Measurements from ENCODE around the gene SSBP2. TPM values are rescaled to one million over a fixed set of nuclear protein-coding genes. Genes with fewer than 3 reads are reported as not detected.

SSBP2 gene
- total and polyA plus RNA-seq, 2 of the 8 experiments (the other 6 are each of a cell fraction or from before 2014, with no cell fraction given), result 21.5 to 36.2 TPM

DNA sequence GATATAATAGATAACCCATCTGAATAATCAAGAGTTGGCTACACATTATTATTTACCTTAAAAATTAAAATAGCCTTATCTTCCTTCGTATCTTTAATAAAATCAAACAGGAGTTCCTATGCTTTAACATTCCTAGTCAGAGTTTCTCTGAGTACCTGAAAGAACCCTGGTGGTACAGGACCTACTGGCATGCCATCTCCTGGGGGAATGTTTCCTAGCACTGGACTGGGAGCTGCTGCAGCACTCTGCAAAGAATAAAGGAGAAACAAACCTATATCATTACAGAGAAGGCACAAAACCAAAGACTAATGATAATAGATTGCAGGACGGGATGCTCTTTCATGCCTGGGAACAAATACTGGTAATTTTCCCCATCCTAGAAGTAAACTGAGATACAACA, 237.4 kb downstream of the SSBP2 start:
- H4K8ac ChIP-seq (ENCODE audit: extremely low read depth, insufficient read depth, low read length), result no peak overlapping the region
- no peak overlapping the region for H3K23ac ChIP-seq (ENCODE audit: insufficient read length)
- no peak overlapping the region for H3K18ac ChIP-seq (ENCODE audit: extremely low read depth, low read length)
- no peak overlapping the region for H2BK5ac ChIP-seq (ENCODE audit: low read depth, low read length)
- no peaks in the 10 kb centered on the region; a peak in 1 of 7 replicates for H3K4me1 ChIP-seq (replicated peaks in 1 of 4; ENCODE audit: control insufficient read depth in 3 of 4, insufficient read depth in 4 of 4, low read length in 3 of 4)
- no peaks in the 10 kb centered on the region for H3K27me3 ChIP-seq (replicated peaks in 1 of 4; ENCODE audit: control insufficient read depth in 3 of 4, extremely low read depth in 1 of 4, insufficient read depth in 3 of 4, low read length in 3 of 4)
- no peak overlapping the region for H3K56ac ChIP-seq (replicated peaks; ENCODE audit: insufficient read length, low read depth, low read length)
- no peak overlapping the region for H3K4me2 ChIP-seq (ENCODE audit: insufficient read depth in 1 of 2, low read depth in 2 of 2, low read length in 2 of 2)
- no peaks in the 10 kb centered on the region for H3K79me1 ChIP-seq (ENCODE audit: low read depth, low read length)
- no peak overlapping the region for H3K14ac ChIP-seq (ENCODE audit: insufficient read length)
- no peaks in the 10 kb centered on the region for H3K36me3 ChIP-seq (ENCODE audit: control insufficient read depth in 2 of 4, insufficient read depth in 4 of 4, low read length in 3 of 4)
- no peak overlapping the region for H2BK12ac ChIP-seq (ENCODE audit: low read depth, low read length)
- H2BK20ac ChIP-seq (ENCODE audit: low read length), result no peak overlapping the region
- H2BK120ac ChIP-seq (replicated peaks; ENCODE audit: low read depth, low read length), result no peak overlapping the region
- no peak overlapping the region for H4K5ac ChIP-seq (ENCODE audit: insufficient read length, low read depth, low read length)
- FAIRE-seq (no peak), DNase-seq (ENCODE audit: low read depth in 1 of 2, low spot score in 2 of 2) (no peak)
- H3K23me2 ChIP-seq (ENCODE audit: low read depth, low read length), result no peaks in the 10 kb centered on the region
- no peak overlapping the region for H3K27ac ChIP-seq (ENCODE audit: low read depth, low read length)
- no peak overlapping the region for H3K9ac ChIP-seq (replicated peaks in 1 of 4; ENCODE audit: extremely low read depth in 1 of 4, low read depth in 3 of 4, low read length in 3 of 4)
- no peaks in the 10 kb centered on the region for H3K79me2 ChIP-seq (ENCODE audit: control insufficient read depth in 1 of 2, insufficient read depth in 2 of 2, low read length in 2 of 2)
- H3K4me3 ChIP-seq (ENCODE audit: extremely low read depth in 1 of 4, insufficient read depth in 2 of 4, low read depth in 3 of 4, low read length in 4 of 4), result no peak overlapping the region
- H2AK5ac ChIP-seq (ENCODE audit: low read depth, low read length), result no peak overlapping the region
- no peak overlapping the region for H3K4ac ChIP-seq (replicated peaks; ENCODE audit: insufficient read length, low read depth, low read length)
- no peak overlapping the region for H2AFZ ChIP-seq (ENCODE audit: low read length)
- 87% methylated on average over 2 of the region's 2 CpGs; no CpG with 5 or more reads in 1 of the 2 experiments for WGBS, 2 experiments (ENCODE audit: extremely low coverage in 1 of 2, insufficient coverage in 1 of 2, insufficient read length in 1 of 2, insufficient replicate concordance in 2 of 2, low coverage in 1 of 2, low lambda C conversion rate in 2 of 2, missing lambda C conversion rate in 1 of 2)
- H4K91ac ChIP-seq (replicated peaks; ENCODE audit: insufficient read length, low read length), result no peak overlapping the region
- H4K20me1 ChIP-seq (replicated peaks in 1 of 2; ENCODE audit: control insufficient read depth in 1 of 2, insufficient read depth in 2 of 2, low read length in 2 of 2), result no peaks in the 10 kb centered on the region
- TF ChIP-seq RAD21 (IDR thresholded peaks at IDR 0.05 in 1 of 2, conservative IDR thresholded peaks at IDR 0.05 in 1 of 2; ENCODE audit: low read depth in 2 of 2, low read length in 2 of 2), result peak in 1 of 2 experiments; percentile 39; a peak in 2 of 4 replicates
- TF ChIP-seq TAF7 (optimal IDR thresholded peaks at IDR 0.05; ENCODE audit: borderline replicate concordance, low read depth, low read length), result no peak
- TF ChIP-seq CTCF (IDR thresholded peaks at IDR 0.05; ENCODE audit: control extremely low read depth in 1 of 3, insufficient read depth in 1 of 3, low read depth in 1 of 3, low read length in 3 of 3), result peak in 2 of 3 experiments; percentile 20 to 22; a peak in 1 of 4 replicates
- POLR2A ChIA-PET (ENCODE audit: partially characterized antibody), result interaction anchor here (0.8 kb wide), 1 partner anchor 11 kb away, joined by 3 read pairs; no protein-coding TSS in a partner anchor
- H3K9me3 ChIP-seq (ENCODE audit: insufficient read depth in 2 of 2, low read depth in 1 of 2, low read length in 1 of 2), result no peaks in the 10 kb centered on the region
- CTCF ChIA-PET (ENCODE audit: partially characterized antibody), result interaction anchor here (0.6 to 1.3 kb wide), 2 partner anchors 10 to 217 kb away, joined by 3 read pairs; no protein-coding TSS in a partner anchor
- no peak overlapping the region for H2BK15ac ChIP-seq (ENCODE audit: low read length)
